LNCAP (cell line): Measurements from ENCODE around the gene GPT2.

Source experiments
- CTCF ChIP-seq: fragments of 450-650 bp; IDR thresholded peaks from 2 replicates; pipeline ENCODE4 v1.5.1; 2017; ENCODE audit warnings: mild to moderate bottlenecking

The GPT2 gene

GRCh38 chr16:46916980-46917379 is 32.8 kb downstream of the GPT2 start:
- TF ChIP-seq CTCF, result no peak

DNA sequence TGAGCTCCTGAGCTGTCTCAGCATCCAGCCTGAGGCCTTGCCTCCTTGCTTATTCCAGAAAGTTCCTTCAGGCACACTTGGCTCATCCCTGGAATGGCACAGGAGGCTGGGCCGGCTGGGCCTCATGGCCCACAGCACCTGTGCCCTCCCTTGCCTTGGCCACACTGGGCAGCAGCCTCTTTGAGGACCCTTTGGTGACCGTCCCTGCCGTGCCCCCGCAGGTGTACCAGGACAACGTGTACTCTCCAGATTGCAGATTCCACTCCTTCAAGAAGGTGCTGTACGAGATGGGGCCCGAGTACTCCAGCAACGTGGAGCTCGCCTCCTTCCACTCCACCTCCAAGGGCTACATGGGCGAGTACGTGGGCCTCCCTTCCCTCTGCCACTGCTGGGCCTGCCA is 34.2 kb downstream of the GPT2 start:
- TF ChIP-seq CTCF, result no peak

DNA sequence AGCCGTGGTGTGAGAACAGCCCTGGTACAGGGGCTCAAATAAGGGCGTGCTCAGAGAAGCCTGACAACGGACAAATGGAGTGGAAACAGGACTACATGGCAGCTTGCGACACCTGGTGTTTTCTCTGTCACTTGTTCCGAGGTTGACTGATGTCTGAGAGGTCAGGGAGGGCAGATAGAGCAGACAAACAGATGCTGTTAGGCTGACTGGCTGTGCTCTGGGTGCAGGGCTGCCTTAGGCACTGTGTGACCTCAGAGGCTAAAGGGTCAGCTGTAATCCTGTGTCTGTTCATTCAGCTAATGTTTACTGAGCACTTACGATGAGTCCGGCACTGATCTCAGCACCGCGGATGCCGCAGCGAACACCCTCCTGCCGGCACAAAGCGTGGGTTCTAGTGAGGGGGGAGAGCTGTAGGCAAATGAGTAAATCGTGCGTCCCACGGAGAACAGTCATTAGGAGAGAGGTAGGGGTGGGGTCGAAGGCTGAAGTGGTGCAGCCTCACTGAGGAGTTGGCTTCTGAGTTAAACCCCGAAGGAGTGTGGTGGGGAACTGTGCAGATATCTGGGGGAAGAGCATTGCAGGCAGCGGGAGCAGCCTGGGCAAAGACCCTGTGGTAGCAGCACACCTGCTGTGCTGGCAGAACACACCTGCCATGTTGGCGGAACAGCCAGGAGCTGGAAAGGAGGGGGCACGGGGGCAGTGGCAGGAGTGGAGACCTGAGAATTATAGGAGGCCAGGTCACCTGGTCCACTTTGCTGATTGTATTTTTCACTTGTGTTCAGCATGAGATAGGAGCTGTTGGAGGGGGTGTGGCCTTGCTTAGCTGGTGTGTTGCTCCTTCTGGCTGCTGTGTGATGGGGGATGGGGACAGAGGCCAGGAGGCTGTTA is 35.0 kb downstream of the GPT2 start:
- no peak for TF ChIP-seq CTCF

DNA sequence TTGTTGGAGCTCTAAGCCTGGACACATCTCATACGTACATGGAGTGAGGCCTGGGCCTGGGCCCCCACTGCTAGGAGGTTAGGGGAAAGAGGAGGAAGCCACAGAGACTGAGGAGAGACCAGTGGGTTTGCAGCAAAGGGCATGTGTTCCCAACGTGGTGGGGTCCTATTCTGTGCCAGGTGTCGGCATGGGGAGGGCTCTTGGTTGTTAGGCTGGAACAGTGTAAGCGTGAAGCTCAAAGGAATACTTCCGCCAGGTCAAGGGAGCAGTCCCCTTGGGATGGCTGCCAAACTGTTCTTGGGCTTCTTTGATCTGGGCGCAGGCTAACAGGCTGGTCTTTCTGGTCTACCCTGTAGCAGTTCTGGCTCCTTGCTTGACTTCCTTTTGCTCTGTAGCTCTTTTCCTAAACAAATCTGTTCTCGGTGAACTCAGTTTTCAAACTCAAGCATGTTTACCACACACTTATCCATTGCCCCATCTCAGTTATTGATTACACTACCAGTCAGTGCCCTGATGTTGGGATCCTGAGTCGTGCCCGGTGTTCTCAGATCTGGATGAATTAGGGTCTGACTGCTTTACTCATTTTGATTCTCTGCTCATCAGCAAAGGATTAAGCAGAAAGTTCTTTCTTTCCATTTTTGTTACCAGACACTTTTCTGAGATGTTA is 36.4 kb downstream of the GPT2 start:
- no peak for TF ChIP-seq CTCF

GRCh38 chr16:46922239-46922638 is 38.1 kb downstream of the GPT2 start:
- TF ChIP-seq CTCF, result no peak

- no peak for TF ChIP-seq CTCF
Observed at GRCh38 chr16:46923513-46924295, 39.5 kb downstream of the GPT2 start.

DNA sequence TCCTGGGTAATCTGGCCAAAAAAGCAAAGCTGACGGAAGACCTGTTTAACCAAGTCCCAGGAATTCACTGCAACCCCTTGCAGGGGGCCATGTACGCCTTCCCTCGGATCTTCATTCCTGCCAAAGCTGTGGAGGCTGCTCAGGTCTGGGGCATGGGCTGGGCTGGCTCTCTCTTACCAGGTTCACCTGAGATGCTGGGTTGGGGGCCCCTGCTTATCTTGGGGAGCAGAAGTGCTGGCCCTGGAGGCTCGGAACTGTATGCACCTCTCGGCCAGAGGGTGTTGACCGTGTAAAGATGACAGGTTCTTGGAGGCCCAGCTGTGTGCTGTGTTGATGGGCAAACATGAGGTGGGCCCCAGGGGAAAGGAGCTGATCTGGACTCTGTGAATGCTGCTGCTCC is 40.2 kb downstream of the GPT2 start:
- TF ChIP-seq CTCF, result no peak
